Glutamatergic neuron (in vitro differentiated cells): Measurements from ENCODE around the gene CSN1S1. TPM values are rescaled to one million over a fixed set of nuclear protein-coding genes. Genes with fewer than 3 reads are reported as not detected.
"Not testable (repeated sequence)": the region's sequence is repeated elsewhere in the genome, so short reads cannot be mapped to it uniquely, and the experiment has no call there.

ENCODE experiments used
- DNase-seq: peaks from one replicate; pipeline ENCODE4 v3.0.0; 2022
- H3K27ac Mint-ChIP-seq: one replicate; pipeline ENCODE4 v1.8.0; 2020; ENCODE audit warnings: mild to moderate bottlenecking, mixed read lengths, inconsistent platforms; ENCODE audit not compliant: unreplicated experiment
- H3K27me3 Mint-ChIP-seq: one replicate; pipeline ENCODE4 v1.8.0; 2020; ENCODE audit warnings: mild to moderate bottlenecking, moderate library complexity, mixed read lengths, inconsistent platforms; ENCODE audit not compliant: unreplicated experiment
- H3K36me3 Mint-ChIP-seq: one replicate; pipeline ENCODE4 v1.8.0; 2020; ENCODE audit warnings: mild to moderate bottlenecking, mixed read lengths, inconsistent platforms; ENCODE audit not compliant: unreplicated experiment
- H3K4me1 Mint-ChIP-seq: one replicate; pipeline ENCODE4 v1.8.0; 2020; ENCODE audit warnings: mild to moderate bottlenecking, low read depth, mixed read lengths, inconsistent platforms; ENCODE audit not compliant: unreplicated experiment
- H3K4me3 Mint-ChIP-seq: one replicate; pipeline ENCODE4 v1.8.0; 2020; ENCODE audit warnings: mild to moderate bottlenecking, mixed read lengths, inconsistent platforms; ENCODE audit not compliant: unreplicated experiment
- H3K9me3 Mint-ChIP-seq: one replicate; pipeline ENCODE4 v1.8.0; 2020; ENCODE audit warnings: mild to moderate bottlenecking, moderate library complexity, mixed read lengths, inconsistent platforms; ENCODE audit not compliant: unreplicated experiment
- CTCF ChIP-seq: fragments of 200-600 bp; sonication (generic); IDR thresholded peaks from one replicate; pipeline ENCODE4 v1.5.0; 2021; ENCODE audit not compliant: partially characterized antibody, unreplicated experiment
- total RNA-seq: library from RNA; stranded (reverse); fragmentation: NEBNext Ultra II Directional; extraction: Animal tissue kit (Norgen Biotek cat#: 25700); gene quantifications from one replicate; pipeline ENCODE4 v1.2.1, GENCODE V29; 2021; ENCODE audit not compliant: unreplicated experiment

The CSN1S1 gene
- total RNA-seq, 1 donor from 2014 or later: not detected

DNA sequence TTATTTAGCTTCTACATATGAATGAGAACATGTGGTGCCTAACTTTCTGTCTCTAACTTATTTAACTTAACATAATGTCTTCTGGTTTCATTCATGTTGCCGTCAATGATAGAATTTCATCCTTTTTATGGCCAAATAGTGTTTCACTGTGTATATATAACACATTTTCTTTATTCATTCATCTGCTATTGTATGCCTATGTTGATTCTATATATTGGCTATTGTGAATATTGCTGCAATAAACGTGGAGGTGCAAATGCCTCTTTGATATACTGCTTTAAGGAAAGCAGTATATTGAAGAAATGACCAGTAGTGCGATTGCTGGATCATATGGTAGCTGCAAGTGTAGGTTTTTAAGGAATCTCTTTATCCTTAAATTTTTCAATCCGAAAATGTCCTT is 10.0 kb upstream of the CSN1S1 start:
- Mint-ChIP-seq H3K4me3 (no peak overlapping the region), H3K9me3 (no peaks in the 10 kb centered on the region), H3K27me3 (no peaks in the 10 kb centered on the region), H3K36me3 (no peaks in the 10 kb centered on the region), H3K27ac (no peak overlapping the region), H3K4me1 (no peaks in the 10 kb centered on the region)
- DNase-seq: no peak
- TF ChIP-seq CTCF: no peak

- not testable (repeated sequence) for H3K27ac Mint-ChIP-seq, H3K9me3 Mint-ChIP-seq, DNase-seq, H3K36me3 Mint-ChIP-seq, H3K4me1 Mint-ChIP-seq, H3K4me3 Mint-ChIP-seq, H3K27me3 Mint-ChIP-seq
Measured at GRCh38 chr4:69923782-69924410, 7.0 kb upstream of the CSN1S1 start.

DNA sequence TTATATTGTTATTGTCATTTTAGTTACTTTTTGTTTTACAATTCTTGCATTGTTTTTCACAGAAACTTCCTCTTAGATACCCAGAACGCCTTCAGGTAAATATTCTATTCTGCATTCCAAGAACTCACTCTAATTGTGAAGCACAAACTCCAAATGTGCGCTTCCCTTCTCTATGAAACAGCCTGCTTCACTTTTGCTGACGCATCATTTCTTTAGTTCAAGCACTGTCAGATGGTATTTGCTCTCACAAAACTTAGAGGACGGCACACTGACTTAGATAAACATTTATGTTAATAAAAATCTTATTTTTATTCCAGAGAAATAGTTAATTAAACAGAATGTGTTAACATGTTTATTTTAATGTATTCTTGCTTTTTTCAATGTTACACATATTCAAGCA is 3.3 kb downstream of the CSN1S1 start:
- Mint-ChIP-seq H3K4me3 (no peak overlapping the region), H3K9me3 (no peaks in the 10 kb centered on the region), H3K27me3 (no peaks in the 10 kb centered on the region), H3K36me3 (no peaks in the 10 kb centered on the region), H3K4me1 (no peaks in the 10 kb centered on the region), H3K27ac (no peak overlapping the region)
- no peak for TF ChIP-seq CTCF
- DNase-seq: no peak

- H3K9me3 Mint-ChIP-seq: no peaks in the 10 kb centered on the region
- no peak overlapping the region for H3K4me3 Mint-ChIP-seq
- H3K4me1 Mint-ChIP-seq: no peaks in the 10 kb centered on the region
- no peak overlapping the region for H3K27ac Mint-ChIP-seq
- no peaks in the 10 kb centered on the region for H3K27me3 Mint-ChIP-seq
- H3K36me3 Mint-ChIP-seq: no peaks in the 10 kb centered on the region
- no peak for DNase-seq
- TF ChIP-seq CTCF: no peak
Measured at GRCh38 chr4:69936566-69936965, 5.7 kb downstream of the CSN1S1 start.

GRCh38 chr4:69951602-69952001 is 20.7 kb downstream of the CSN1S1 start:
- H3K27ac Mint-ChIP-seq: no peak overlapping the region
- no peak for DNase-seq
- H3K4me3 Mint-ChIP-seq: no peak overlapping the region
- H3K36me3 Mint-ChIP-seq: no peaks in the 10 kb centered on the region
- no peaks in the 10 kb centered on the region for H3K4me1 Mint-ChIP-seq
- TF ChIP-seq CTCF: no peak
- no peaks in the 10 kb centered on the region for H3K27me3 Mint-ChIP-seq
- no peaks in the 10 kb centered on the region for H3K9me3 Mint-ChIP-seq
